HL-60/S4 (cell line): ENCODE results near the gene JAKMIP3.

ENCODE experiments used
- in situ Hi-C: fragments of 300-500 bp; cut with MboI; formaldehyde crosslinking; loops from 2 replicates; pipeline ENCODE4 v1.14.3; 2022; ENCODE audit warnings: low sequenced_read_pairs

Gene JAKMIP3

GRCh38 chr10:132043861-132044695, 21.7 kb upstream of the JAKMIP3 start:
- in situ Hi-C loops: no loop called here

- in situ Hi-C loops: no loop called here
Observed at GRCh38 chr10:132044803-132045202, 20.9 kb upstream of the JAKMIP3 start.

- in situ Hi-C loops: no loop called here
Observed at GRCh38 chr10:132045324-132045723, 20.4 kb upstream of the JAKMIP3 start.

GRCh38 chr10:132047575-132048293, 18.0 kb upstream of the JAKMIP3 start:
- in situ Hi-C loops: no loop called here

- in situ Hi-C loops: no loop called here
Observed at GRCh38 chr10:132048294-132048667, 17.5 kb upstream of the JAKMIP3 start.

GRCh38 chr10:132050191-132050590, 15.6 kb upstream of the JAKMIP3 start:
- in situ Hi-C loops: no loop called here

GRCh38 chr10:132052124-132052523, 13.6 kb upstream of the JAKMIP3 start:
- in situ Hi-C loops: no loop called here

- in situ Hi-C loops: no loop called here
Observed at GRCh38 chr10:132054564-132054963, 11.2 kb upstream of the JAKMIP3 start.

GRCh38 chr10:132055616-132056015, 10.1 kb upstream of the JAKMIP3 start:
- in situ Hi-C loops: no loop called here

- in situ Hi-C loops: no loop called here
Observed at GRCh38 chr10:132056663-132057062, 9.1 kb upstream of the JAKMIP3 start.

GRCh38 chr10:132057191-132057681, 8.5 kb upstream of the JAKMIP3 start:
- in situ Hi-C loops: no loop called here

GRCh38 chr10:132058111-132058745, 7.5 kb upstream of the JAKMIP3 start:
- in situ Hi-C loops: no loop called here

- in situ Hi-C loops: no loop called here
Observed at GRCh38 chr10:132058793-132059759, 6.7 kb upstream of the JAKMIP3 start.

GRCh38 chr10:132059760-132060508, 5.8 kb upstream of the JAKMIP3 start:
- in situ Hi-C loops: no loop called here

- in situ Hi-C loops: no loop called here
Observed at GRCh38 chr10:132061030-132061429, 4.7 kb upstream of the JAKMIP3 start.

GRCh38 chr10:132061465-132061864, 4.3 kb upstream of the JAKMIP3 start:
- in situ Hi-C loops: no loop called here

- in situ Hi-C loops: no loop called here
Observed at GRCh38 chr10:132062116-132062515, 3.6 kb upstream of the JAKMIP3 start.

- in situ Hi-C loops: no loop called here
Observed at GRCh38 chr10:132062641-132063390, 2.9 kb upstream of the JAKMIP3 start.

GRCh38 chr10:132063432-132063831, 2.3 kb upstream of the JAKMIP3 start:
- in situ Hi-C loops: no loop called here
